GM18499 (cell line): ENCODE results near the gene OTULIN.

Experiments used
- ATAC-seq: cut with Tn5 transposase; IDR thresholded peaks from one replicate; pipeline ENCODE4 v1.9.1; 2021; ENCODE audit warnings: moderate number of reproducible peaks; ENCODE audit not compliant: insufficient read depth, unreplicated experiment

OTULIN gene

GRCh38 chr5:14664270-14665100 is at the start of gene OTULIN:
TSS of gene OTULIN (plus strand) at chr5:14664718. CDS start at chr5:14664826, 108 bp downstream.
- peak; percentile 38 for ATAC-seq

- ATAC-seq: no peak
Measured at GRCh38 chr5:14615365-14615764, 49.2 kb upstream of the OTULIN start.

- no peak for ATAC-seq
Measured at GRCh38 chr5:14617441-14617840, 47.1 kb upstream of the OTULIN start.

GRCh38 chr5:14627270-14627669 is 37.2 kb upstream of the OTULIN start:
- ATAC-seq: no peak

- no peak for ATAC-seq
Measured at GRCh38 chr5:14628346-14628745, 36.2 kb upstream of the OTULIN start.

- ATAC-seq: no peak
Measured at GRCh38 chr5:14630671-14631070, 33.8 kb upstream of the OTULIN start.

GRCh38 chr5:14635656-14636055 is 28.9 kb upstream of the OTULIN start:
- no peak for ATAC-seq

- no peak for ATAC-seq
Measured at GRCh38 chr5:14640765-14641164, 23.8 kb upstream of the OTULIN start.

- ATAC-seq: no peak
Measured at GRCh38 chr5:14644623-14645237, 19.8 kb upstream of the OTULIN start.

- ATAC-seq: no peak
Measured at GRCh38 chr5:14650052-14650451, 14.5 kb upstream of the OTULIN start.

GRCh38 chr5:14655146-14655741 is 9.3 kb upstream of the OTULIN start:
- no peak for ATAC-seq

- ATAC-seq: no peak
Measured at GRCh38 chr5:14656898-14657297, 7.6 kb upstream of the OTULIN start.

- no peak for ATAC-seq
Measured at GRCh38 chr5:14659821-14660607, 4.5 kb upstream of the OTULIN start.

- no peak for ATAC-seq
Measured at GRCh38 chr5:14660833-14661232, 3.7 kb upstream of the OTULIN start.

GRCh38 chr5:14662721-14663260 is 1.7 kb upstream of the OTULIN start:
- ATAC-seq: no peak

GRCh38 chr5:14663734-14664269 is 716 bp upstream of the OTULIN start:
- no peak for ATAC-seq

- no peak for ATAC-seq
Measured at GRCh38 chr5:14665101-14665822, 744 bp downstream of the OTULIN start.

- peak; percentile 31 for ATAC-seq
Measured at GRCh38 chr5:14665949-14666348, 1.4 kb downstream of the OTULIN start.

GRCh38 chr5:14666357-14666756 is 1.8 kb downstream of the OTULIN start:
- no peak for ATAC-seq
